Left lung (tissue), 14 donors: ENCODE data around the gene PNLDC1. TPM values are rescaled to one million over a fixed set of nuclear protein-coding genes. Genes with fewer than 3 reads are reported as not detected.

ENCODE experiments used
- ATAC-seq: fragments of 200-7000 bp; cut with Tn5 transposase; one replicate; pipeline ENCODE4 v1.9.1; 2020; ENCODE audit warnings: moderate library complexity
- DNase-seq, 4 donors: peaks; one replicate each; pipeline ENCODE4 v3.0.0-alpha.2; 2013 to 2020
- H3K27ac ChIP-seq, 2 donors: fragments of 200-600 bp; sonication (generic) in 1 of 2; one replicate each; pipeline versions ENCODE4 v1.5.0 to v1.8.0; 2020 to 2021
- H3K27me3 ChIP-seq, 2 donors: fragments of 200-600 bp; sonication (generic) in 1 of 2; one replicate each; pipeline versions ENCODE4 v1.5.0 to v1.8.0; 2020 to 2021
- H3K36me3 ChIP-seq, 2 donors: fragments of 200-600 bp; sonication (generic) in 1 of 2; one replicate each; pipeline versions ENCODE4 v1.5.0 to v1.8.0; 2020 to 2021
- H3K4me1 ChIP-seq, 2 donors: fragments of 200-600 bp; one replicate each; pipeline ENCODE4 v1.8.0; 2021
- H3K4me3 ChIP-seq, 2 donors: fragments of 200-600 bp; sonication (generic) in 1 of 2; one replicate each; pipeline versions ENCODE4 v1.5.0 to v1.8.0; 2020 to 2021; ENCODE audit warnings: mild to moderate bottlenecking in 1 of 2
- H3K9me3 ChIP-seq, 2 donors: fragments of 200-600 bp; sonication (generic) in 1 of 2; one replicate each; pipeline versions ENCODE4 v1.5.0 to v1.8.0; 2020 to 2021
- CTCF ChIP-seq, 2 donors: fragments of 200-600 bp; sonication (generic) in 1 of 2; IDR thresholded peaks; one replicate each; pipeline versions ENCODE4 v1.5.0 to v1.8.0; 2021; ENCODE audit warnings: antibody characterized with exemption in 2 of 2
- intact Hi-C, 2 donors: fragments of 100-400 bp; cut with DNase I; formaldehyde crosslinking; loops; one replicate each; pipeline versions ENCODE4 v1.11.2 to v1.14.2; 2022
- long read RNA-seq, 12 donors: library from polyadenylated mRNA in 2 of 12; unstranded in 2 of 12; transcript quantifications; one replicate each; pipeline ENCODE4 v2.0.0 and lab custom pipeline, GENCODE V29; 2019 to 2026
- polyA plus RNA-seq, 6 donors: library from polyadenylated mRNA; unstranded; fragments of 120-200 nt; gene quantifications; one replicate each; pipeline ENCODE4 v1.2.1, GENCODE V29; 2013; ENCODE audit not compliant: insufficient read length in 6 of 6
- total RNA-seq, 2 donors: library from RNA; stranded (reverse); fragmentation: NEBNext Ultra II Directional; extraction: Animal tissue kit (Norgen Biotek cat#: 25700); gene quantifications; one replicate each; pipeline ENCODE4 v1.2.1, GENCODE V29; 2021
- donor health status: DM: no; HTN: yes; CAD: no.
- donor health status: DM: no; HTN: no; CAD: no.

PNLDC1 gene, protein sequence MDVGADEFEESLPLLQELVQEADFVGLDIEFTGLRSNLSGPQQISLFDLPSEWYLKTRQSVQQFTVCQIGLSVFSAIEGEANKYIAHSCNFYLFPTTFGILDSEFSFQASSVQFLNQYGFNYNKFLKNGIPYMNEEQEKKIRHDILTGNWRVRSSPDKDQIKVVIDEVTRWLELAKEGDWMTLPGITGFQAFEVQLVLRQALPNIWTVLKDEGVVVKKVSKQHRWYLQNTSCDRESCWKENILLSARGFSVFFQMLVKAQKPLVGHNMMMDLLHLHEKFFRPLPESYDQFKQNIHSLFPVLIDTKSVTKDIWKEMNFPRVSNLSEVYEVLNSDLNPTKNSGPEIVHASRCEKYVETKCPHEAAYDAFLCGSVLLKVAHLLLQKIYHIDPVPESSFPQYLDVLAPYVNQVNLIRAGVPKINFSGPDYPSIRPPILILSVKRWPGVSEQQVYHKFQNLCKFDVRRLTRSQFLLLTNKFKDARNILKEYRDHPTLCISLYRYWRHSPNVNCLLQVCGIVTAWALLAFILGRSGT
- under 1 TPM; 0.18 to 0.23 TPM for total RNA-seq
- polyA plus RNA-seq = under 1 TPM; 0.09 to 0.50 (median 0.20) TPM
- long read RNA-seq, donor 1 = 0 reads
- long read RNA-seq, donor 2 = 0 reads
- long read RNA-seq, donor 3 = 0 reads
- long read RNA-seq, donor 4, partial matches to known transcripts = 0 of 1 reads
- long read RNA-seq, donor 4, other reads (novel, unspliced or antisense) = 1 of 1 reads
- long read RNA-seq, donor 5 = 0 reads
- long read RNA-seq, donor 6 = 0 reads
- long read RNA-seq, donor 7 = 0 reads
- long read RNA-seq, donor 8 = 0 reads
- long read RNA-seq, donor 9 = 0 reads
- long read RNA-seq, donor 10, partial matches to known transcripts = 0 of 1 reads
- long read RNA-seq, donor 10, other reads (novel, unspliced or antisense) = 1 of 1 reads
- long read RNA-seq, donor 11 = 0 reads
- long read RNA-seq, donor 12 = 0 reads

DNA sequence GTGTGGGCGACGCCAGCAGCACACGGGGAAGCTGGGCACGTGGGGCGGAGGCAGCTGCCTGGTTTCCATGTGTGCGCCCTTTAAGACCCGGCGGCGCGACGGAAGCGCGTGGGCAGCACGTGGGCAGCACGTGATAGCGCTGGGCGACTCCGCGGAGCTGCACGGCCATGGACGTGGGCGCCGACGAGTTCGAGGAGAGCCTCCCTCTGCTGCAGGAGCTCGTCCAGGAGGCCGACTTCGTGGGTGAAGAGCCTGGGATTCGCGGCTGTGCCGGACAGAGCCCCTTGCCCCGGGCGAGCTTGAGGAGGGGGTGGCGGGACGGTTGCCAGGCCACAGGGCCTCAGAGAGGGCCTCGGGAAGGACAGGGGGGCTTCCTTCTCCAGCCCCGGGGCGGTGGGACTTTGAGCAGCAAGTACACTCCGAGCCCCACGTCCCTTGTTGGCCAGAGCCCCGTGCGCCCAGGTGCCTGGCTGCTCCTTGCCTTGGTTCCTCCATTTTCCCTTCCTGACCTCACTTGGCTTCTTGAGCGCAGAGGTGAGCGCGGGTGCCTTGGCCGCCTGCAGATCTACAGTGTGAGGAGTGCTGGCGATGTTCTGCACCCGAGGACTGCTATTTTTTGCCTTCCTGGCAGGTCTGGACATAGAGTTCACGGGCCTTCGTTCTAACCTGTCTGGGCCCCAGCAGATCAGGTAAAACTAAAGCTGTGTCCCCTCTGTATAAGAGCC is at the start of gene PNLDC1:
TSS of gene PNLDC1 (plus strand) at position 136 of the 725 bp plus-strand sequence. CDS start at position 168, 32 bp downstream.
- H3K9me3 ChIP-seq = no peaks in the 10 kb centered on the region
- no peaks in the 10 kb centered on the region for H3K27me3 ChIP-seq
- DNase-seq (no peak), ATAC-seq (no peak)
- TF ChIP-seq CTCF (IDR thresholded peaks at IDR 0.05) = no peak
- H3K4me3 ChIP-seq = no peak within 1 kb of the TSS
- intact Hi-C loops = no loop called here
- peaks cover 0 to 48% of the 10 kb centered on the region in 2 donors for H3K36me3 ChIP-seq
- no peak within 1 kb of the TSS for H3K27ac ChIP-seq
- peaks cover 7 to 10% of the 10 kb centered on the region in 2 donors for H3K4me1 ChIP-seq

DNA sequence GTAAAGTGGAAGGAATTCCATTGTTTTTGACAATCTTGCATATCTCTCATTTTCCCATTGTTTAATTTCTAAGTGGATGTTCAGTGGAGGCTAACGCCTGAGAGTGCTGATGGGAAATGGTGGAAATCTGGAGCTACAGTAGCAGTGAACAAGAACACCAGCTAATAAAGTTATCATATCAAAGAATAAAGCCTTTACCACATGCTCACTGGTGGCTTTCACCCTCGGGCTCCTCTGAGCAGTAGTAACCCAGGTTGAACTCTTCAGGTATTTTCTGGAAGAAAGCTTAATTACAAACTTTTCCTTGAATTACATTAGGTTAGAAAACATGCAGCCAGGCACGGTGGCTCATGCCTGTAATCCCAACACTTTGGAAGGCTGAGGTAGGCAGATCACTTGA is 48.6 kb upstream of the PNLDC1 start:
- Histone ChIP-seq H3K9me3 (no peaks in the 10 kb centered on the region), H3K36me3 (peaks cover 0 to 99% of the 10 kb centered on the region in 2 donors), H3K4me3 (no peak overlapping the region), H3K27me3 (no peaks in the 10 kb centered on the region), H3K4me1 (no peaks in the 10 kb centered on the region), H3K27ac (no peak overlapping the region)
- intact Hi-C loops = no loop called here
- no peak for DNase-seq
- no peak for TF ChIP-seq CTCF (IDR thresholded peaks at IDR 0.05)
- no peak for ATAC-seq

- intact Hi-C loops = no loop called here
These were observed 46.8 kb upstream of the PNLDC1 start for GRCh38 chr6:159753081-159753872.

GRCh38 chr6:159754401-159754800 is 45.7 kb upstream of the PNLDC1 start:
- intact Hi-C loops = no loop called here
- Histone ChIP-seq H3K4me3 (no peak overlapping the region), H3K36me3 (peaks cover 0 to 99% of the 10 kb centered on the region in 2 donors), H3K27ac (no peak overlapping the region), H3K9me3 (no peaks in the 10 kb centered on the region), H3K4me1 (no peaks in the 10 kb centered on the region), H3K27me3 (no peaks in the 10 kb centered on the region)
- DNase-seq (no peak), ATAC-seq (no peak)
- no peak for TF ChIP-seq CTCF (IDR thresholded peaks at IDR 0.05)

More at GRCh38 chr6:159753081-159753872, 46.8 kb upstream of the PNLDC1 start:
- DNase-seq = no peak
- Histone ChIP-seq H3K27ac (no peak overlapping the region), H3K9me3 (no peaks in the 10 kb centered on the region), H3K4me1 (no peaks in the 10 kb centered on the region), H3K27me3 (no peaks in the 10 kb centered on the region), H3K4me3 (no peak overlapping the region), H3K36me3 (peaks cover 0 to 99% of the 10 kb centered on the region in 2 donors)
- no peak for TF ChIP-seq CTCF (IDR thresholded peaks at IDR 0.05)
- no peak for ATAC-seq
